Measurements from ENCODE around the gene SH2D4B.
"Not testable (repeated sequence)": the region's sequence is repeated elsewhere in the genome, so short reads cannot be mapped to it uniquely, and the experiment has no call there.

Gene SH2D4B

GRCh38 chr10:80543319-80543672 lies 5.6 kb downstream of the SH2D4B start:
- not testable (repeated sequence) for DNase-seq (ENCODE audit: low read depth)

GRCh38 chr10:80544316-80544953 lies 6.7 kb downstream of the SH2D4B start:
- no peak for DNase-seq (ENCODE audit: low read depth)

- DNase-seq (ENCODE audit: low read depth) = no peak
These were observed 7.7 kb downstream of the SH2D4B start for GRCh38 chr10:80545258-80545881.

- DNase-seq (ENCODE audit: low read depth) = no peak
These were observed 14.5 kb downstream of the SH2D4B start for GRCh38 chr10:80552151-80552646.

- no peak for DNase-seq (ENCODE audit: low read depth)
These were observed 15.7 kb downstream of the SH2D4B start for GRCh38 chr10:80553436-80553835.

- no peak for DNase-seq (ENCODE audit: low read depth)
These were observed 16.3 kb downstream of the SH2D4B start for GRCh38 chr10:80554050-80554449.

GRCh38 chr10:80555415-80555814 lies 17.7 kb downstream of the SH2D4B start:
- DNase-seq (ENCODE audit: low read depth) = no peak

GRCh38 chr10:80561950-80562349 lies 24.2 kb downstream of the SH2D4B start:
- DNase-seq (ENCODE audit: low read depth) = no peak

GRCh38 chr10:80567292-80567691 lies 29.6 kb downstream of the SH2D4B start:
- no peak for DNase-seq (ENCODE audit: low read depth)

- no peak for DNase-seq (ENCODE audit: low read depth)
These were observed 31.6 kb downstream of the SH2D4B start for GRCh38 chr10:80569131-80569895.

GRCh38 chr10:80571352-80571751 lies 33.6 kb downstream of the SH2D4B start:
- no peak for DNase-seq (ENCODE audit: low read depth)

- no peak for DNase-seq (ENCODE audit: low read depth)
These were observed 41.6 kb downstream of the SH2D4B start for GRCh38 chr10:80579181-80579763.

- no peak for DNase-seq (ENCODE audit: low read depth)
These were observed 42.3 kb downstream of the SH2D4B start for GRCh38 chr10:80579849-80580637.

GRCh38 chr10:80580638-80581468 lies 43.2 kb downstream of the SH2D4B start:
- no peak for DNase-seq (ENCODE audit: low read depth)

GRCh38 chr10:80581469-80581835 lies 43.8 kb downstream of the SH2D4B start:
- DNase-seq (ENCODE audit: low read depth) = no peak

GRCh38 chr10:80582286-80582960 lies 44.7 kb downstream of the SH2D4B start:
- no peak for DNase-seq (ENCODE audit: low read depth)

GRCh38 chr10:80583685-80584084 lies 46.0 kb downstream of the SH2D4B start:
- no peak for DNase-seq (ENCODE audit: low read depth)

- no peak for DNase-seq (ENCODE audit: low read depth)
These were observed 48.1 kb downstream of the SH2D4B start for GRCh38 chr10:80585812-80586211.

GRCh38 chr10:80588546-80588945 lies 50.8 kb downstream of the SH2D4B start:
- no peak for DNase-seq (ENCODE audit: low read depth)

- no peak for DNase-seq (ENCODE audit: low read depth)
These were observed 52.1 kb downstream of the SH2D4B start for GRCh38 chr10:80589726-80590373.

Data from stimulated activated CD8-positive, alpha-beta memory T cell treated with anti-CD3 and anti-CD28 coated beads, Interleukin-15, amount 100 ng/mL, for 24 hours (primary cell).